Progenitor cell of endocrine pancreas (in vitro differentiated cells): ENCODE results near the gene NKAIN2. TPM values are rescaled to one million over a fixed set of nuclear protein-coding genes. Genes with fewer than 3 reads are reported as not detected.

Source experiments
- DNase-seq: peaks from one replicate; pipeline ENCODE4 v3.0.0; 2021; ENCODE audit warnings: low spot score; ENCODE audit not compliant: unreplicated experiment
- H3K27ac Mint-ChIP-seq: 2 replicates; pipeline ENCODE4 v1.8.0; 2021; ENCODE audit warnings: mild to moderate bottlenecking, moderate library complexity, mixed read lengths
- H3K27me3 Mint-ChIP-seq: 2 replicates; pipeline ENCODE4 v1.8.0; 2021; ENCODE audit warnings: mixed read lengths
- H3K36me3 Mint-ChIP-seq: 2 replicates; pipeline ENCODE4 v1.8.0; 2022; ENCODE audit warnings: mixed read lengths; ENCODE audit not compliant: insufficient read depth
- H3K4me1 Mint-ChIP-seq: 2 replicates; pipeline ENCODE4 v1.8.0; 2021; ENCODE audit warnings: low read depth, mixed read lengths
- H3K4me3 Mint-ChIP-seq: 2 replicates; pipeline ENCODE4 v1.8.0; 2021; ENCODE audit warnings: low read depth, mild to moderate bottlenecking, moderate library complexity, mixed read lengths
- H3K9me3 Mint-ChIP-seq: 2 replicates; pipeline ENCODE4 v1.8.0; 2021; ENCODE audit warnings: low read depth, mixed read lengths
- CTCF ChIP-seq: fragments of 200-600 bp; sonication (generic); IDR thresholded peaks from one replicate; pipeline ENCODE4 v1.5.0; 2021; ENCODE audit warnings: antibody characterized with exemption, mild to moderate bottlenecking; ENCODE audit not compliant: unreplicated experiment
- total RNA-seq: library from RNA; stranded (reverse); gene quantifications from 2 replicates; pipeline ENCODE4 v1.2.1, GENCODE V29; 2021

The NKAIN2 gene
- total RNA-seq, 1 donor from 2014 or later, result 2.5 TPM

GRCh38 chr6:123962508-123962907 lies 158.8 kb downstream of the NKAIN2 start:
- H3K4me1 Mint-ChIP-seq, result peaks cover 11% of the 10 kb centered on the region
- no peaks in the 10 kb centered on the region for H3K36me3 Mint-ChIP-seq
- H3K27ac Mint-ChIP-seq, result no peak overlapping the region
- H3K27me3 Mint-ChIP-seq, result no peaks in the 10 kb centered on the region
- no peak for DNase-seq
- H3K4me3 Mint-ChIP-seq, result no peak overlapping the region
- TF ChIP-seq CTCF, result no peak
- H3K9me3 Mint-ChIP-seq, result no peaks in the 10 kb centered on the region

GRCh38 chr6:123965894-123966293 lies 162.2 kb downstream of the NKAIN2 start:
- H3K27me3 Mint-ChIP-seq, result peaks cover 3% of the 10 kb centered on the region
- TF ChIP-seq CTCF, result peak; percentile 37
- H3K27ac Mint-ChIP-seq, result no peak overlapping the region
- H3K4me1 Mint-ChIP-seq, result peaks cover 18% of the 10 kb centered on the region
- H3K4me3 Mint-ChIP-seq, result no peak overlapping the region
- DNase-seq, result no peak
- no peaks in the 10 kb centered on the region for H3K9me3 Mint-ChIP-seq
- H3K36me3 Mint-ChIP-seq, result no peaks in the 10 kb centered on the region

- no peak overlapping the region for H3K4me3 Mint-ChIP-seq
- no peak for DNase-seq
- peaks cover 3% of the 10 kb centered on the region for H3K27me3 Mint-ChIP-seq
- H3K9me3 Mint-ChIP-seq, result no peaks in the 10 kb centered on the region
- H3K36me3 Mint-ChIP-seq, result no peaks in the 10 kb centered on the region
- no peak overlapping the region for H3K27ac Mint-ChIP-seq
- peaks cover 18% of the 10 kb centered on the region for H3K4me1 Mint-ChIP-seq
- no peak for TF ChIP-seq CTCF
Measured at GRCh38 chr6:123966618-123967017, 163.0 kb downstream of the NKAIN2 start.

GRCh38 chr6:123967905-123968304 lies 164.2 kb downstream of the NKAIN2 start:
- H3K9me3 Mint-ChIP-seq, result no peaks in the 10 kb centered on the region
- peak overlapping the region; percentile 47 for H3K27ac Mint-ChIP-seq
- H3K4me1 Mint-ChIP-seq, result peaks cover 18% of the 10 kb centered on the region
- H3K4me3 Mint-ChIP-seq, result no peak overlapping the region
- TF ChIP-seq CTCF, result no peak
- no peak for DNase-seq
- H3K27me3 Mint-ChIP-seq, result peaks cover 3% of the 10 kb centered on the region
- H3K36me3 Mint-ChIP-seq, result no peaks in the 10 kb centered on the region

- H3K9me3 Mint-ChIP-seq, result peaks cover 3% of the 10 kb centered on the region
- no peak overlapping the region for H3K4me3 Mint-ChIP-seq
- no peaks in the 10 kb centered on the region for H3K36me3 Mint-ChIP-seq
- no peak overlapping the region for H3K27ac Mint-ChIP-seq
- DNase-seq, result no peak
- no peak for TF ChIP-seq CTCF
- peaks cover 3% of the 10 kb centered on the region for H3K27me3 Mint-ChIP-seq
- H3K4me1 Mint-ChIP-seq, result peaks cover 7% of the 10 kb centered on the region
Measured at GRCh38 chr6:123972600-123973294, 169.1 kb downstream of the NKAIN2 start.
